ENCODE data around the gene TMED10.

The TMED10 gene

GRCh38 chr14:75126121-75126544, 50.3 kb downstream of the TMED10 start:
- no peak for DNase-seq

- peak; percentile 64 for DNase-seq
Measured at GRCh38 chr14:75125617-75126016, 50.8 kb downstream of the TMED10 start.

GRCh38 chr14:75123991-75124390, 52.4 kb downstream of the TMED10 start:
- peak; percentile 21 for DNase-seq

- no peak for DNase-seq
Measured at GRCh38 chr14:75121552-75121951, 54.9 kb downstream of the TMED10 start.

GRCh38 chr14:75120541-75121291, 55.7 kb downstream of the TMED10 start:
- no peak for DNase-seq

- DNase-seq = peak; percentile 17
Measured at GRCh38 chr14:75119056-75119455, 57.4 kb downstream of the TMED10 start.

- no peak for DNase-seq
Measured at GRCh38 chr14:75113932-75114539, 62.4 kb downstream of the TMED10 start.

GRCh38 chr14:75109877-75110276, 66.5 kb downstream of the TMED10 start:
- no peak for DNase-seq

- DNase-seq = no peak
Measured at GRCh38 chr14:75107186-75107585, 69.2 kb downstream of the TMED10 start.

GRCh38 chr14:75101491-75101890, 74.9 kb downstream of the TMED10 start:
- DNase-seq = no peak

- no peak for DNase-seq
Measured at GRCh38 chr14:75098682-75099081, 77.7 kb downstream of the TMED10 start.

- no peak for DNase-seq
Measured at GRCh38 chr14:75098212-75098611, 78.2 kb downstream of the TMED10 start.

- DNase-seq = no peak
Measured at GRCh38 chr14:75096959-75097358, 79.5 kb downstream of the TMED10 start.

- DNase-seq = no peak
Measured at GRCh38 chr14:75095690-75096089, 80.7 kb downstream of the TMED10 start.

- DNase-seq = peak; percentile 78
Measured at GRCh38 chr14:75094896-75095295, 81.5 kb downstream of the TMED10 start.

GRCh38 chr14:75092698-75093097, 83.7 kb downstream of the TMED10 start:
- DNase-seq = no peak

- no peak for DNase-seq
Measured at GRCh38 chr14:75091251-75091650, 85.2 kb downstream of the TMED10 start.

GRCh38 chr14:75090353-75090752, 86.1 kb downstream of the TMED10 start:
- peak; percentile 22 for DNase-seq

GRCh38 chr14:75088566-75089373, 87.6 kb downstream of the TMED10 start:
- DNase-seq = peak; percentile 50

- DNase-seq = no peak
Measured at GRCh38 chr14:75088153-75088552, 88.3 kb downstream of the TMED10 start.

GRCh38 chr14:75084513-75084912, 91.9 kb downstream of the TMED10 start:
- no peak for DNase-seq

- DNase-seq = no peak
Measured at GRCh38 chr14:75083271-75083670, 93.1 kb downstream of the TMED10 start.

- no peak for DNase-seq
Measured at GRCh38 chr14:75081660-75082229, 94.7 kb downstream of the TMED10 start.

All from fibroblast of skin of right quadriceps (primary cell).